PFSK-1 (cell line): ENCODE results near the gene TRAIP.

Source experiments
- FOXP2 ChIP-seq: optimal IDR thresholded peaks from 2 replicates; pipeline ENCODE3; 2011; ENCODE audit warnings: borderline replicate concordance, control low read depth, inconsistent platforms; ENCODE audit not compliant: insufficient read depth; ENCODE audit errors: extremely low read length, extremely low read depth
- POLR2AphosphoS5 ChIP-seq: IDR thresholded peaks from 2 replicates; pipeline ENCODE4 v1.6.1; 2012; ENCODE audit warnings: low read depth, mild to moderate bottlenecking, control low read depth, low read length, moderate library complexity
- SIN3A ChIP-seq: IDR thresholded peaks from 2 replicates; pipeline ENCODE4 v1.6.1; 2012; ENCODE audit warnings: mild to moderate bottlenecking, low read length, moderate library complexity, borderline replicate concordance; ENCODE audit not compliant: insufficient read depth
- TAF1 ChIP-seq: IDR thresholded peaks from 2 replicates; pipeline ENCODE4 v1.6.1; 2012; ENCODE audit warnings: low read length, control low read depth, borderline replicate concordance; ENCODE audit not compliant: insufficient read depth
- TF ChIP-seq, protein P1 (sequence below), 2 experiments: IDR thresholded peaks; 2 replicates each; pipeline versions ENCODE4 v1.6.1 to v1.8.0; 2011 to 2012; ENCODE audit warnings: low read depth in 2 of 2, low read length in 2 of 2, control low read depth in 1 of 2, inconsistent platforms in 1 of 2, mild to moderate bottlenecking in 1 of 2, moderate library complexity in 1 of 2; ENCODE audit not compliant: insufficient read depth in 1 of 2

TRAIP gene

DNA sequence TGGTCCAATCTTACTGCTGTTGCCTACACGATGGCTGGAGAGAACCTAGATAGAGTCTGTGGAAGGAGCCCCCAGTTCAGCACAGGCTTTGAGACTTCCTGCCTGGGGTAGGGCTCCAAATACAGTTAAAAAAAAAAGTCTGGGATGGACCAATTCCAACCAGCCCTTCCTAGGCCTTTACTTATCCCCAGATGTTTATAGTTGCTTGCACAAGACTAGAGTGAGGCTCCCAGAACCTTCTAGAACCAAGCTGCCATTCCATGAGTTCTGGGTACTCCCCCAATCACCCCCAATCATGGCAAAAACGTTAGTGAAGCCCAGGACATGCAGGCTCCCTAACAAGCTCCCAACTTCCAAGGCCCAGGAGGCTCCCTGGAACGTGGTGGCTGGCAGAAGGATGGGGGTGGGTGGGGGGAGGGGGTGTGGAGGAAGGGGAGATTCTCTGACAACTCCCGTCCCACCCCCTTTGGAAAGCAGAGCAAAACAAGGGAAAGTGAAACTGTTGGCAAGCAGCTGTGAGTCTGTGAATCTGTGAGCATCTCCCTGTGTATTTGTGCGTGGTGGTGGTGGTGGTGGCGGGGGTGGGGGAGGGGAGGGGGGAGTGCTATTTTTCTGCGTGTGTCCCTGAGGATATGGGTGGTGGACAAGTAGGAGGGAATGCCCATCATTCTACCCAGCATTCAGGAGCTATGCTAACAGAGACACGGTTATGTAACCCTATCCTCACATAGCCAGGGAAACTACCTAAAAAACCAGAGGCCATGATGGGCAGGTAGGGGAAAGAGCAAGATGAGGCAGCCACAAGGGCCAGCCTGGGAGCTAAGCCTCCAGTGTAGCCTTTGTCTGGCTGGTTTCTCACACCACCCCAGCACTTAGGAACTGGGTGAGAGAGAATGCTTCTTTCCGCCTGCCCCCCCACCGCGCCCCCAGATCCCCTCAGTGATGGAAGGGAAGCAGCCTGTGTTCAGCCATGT is 45.3 kb upstream of the TRAIP start:
- TF ChIP-seq SIN3A (no peak), POLR2AphosphoS5 (no peak), TAF1 (no peak), FOXP2 (no peak)
- TF ChIP-seq, protein P1, sequence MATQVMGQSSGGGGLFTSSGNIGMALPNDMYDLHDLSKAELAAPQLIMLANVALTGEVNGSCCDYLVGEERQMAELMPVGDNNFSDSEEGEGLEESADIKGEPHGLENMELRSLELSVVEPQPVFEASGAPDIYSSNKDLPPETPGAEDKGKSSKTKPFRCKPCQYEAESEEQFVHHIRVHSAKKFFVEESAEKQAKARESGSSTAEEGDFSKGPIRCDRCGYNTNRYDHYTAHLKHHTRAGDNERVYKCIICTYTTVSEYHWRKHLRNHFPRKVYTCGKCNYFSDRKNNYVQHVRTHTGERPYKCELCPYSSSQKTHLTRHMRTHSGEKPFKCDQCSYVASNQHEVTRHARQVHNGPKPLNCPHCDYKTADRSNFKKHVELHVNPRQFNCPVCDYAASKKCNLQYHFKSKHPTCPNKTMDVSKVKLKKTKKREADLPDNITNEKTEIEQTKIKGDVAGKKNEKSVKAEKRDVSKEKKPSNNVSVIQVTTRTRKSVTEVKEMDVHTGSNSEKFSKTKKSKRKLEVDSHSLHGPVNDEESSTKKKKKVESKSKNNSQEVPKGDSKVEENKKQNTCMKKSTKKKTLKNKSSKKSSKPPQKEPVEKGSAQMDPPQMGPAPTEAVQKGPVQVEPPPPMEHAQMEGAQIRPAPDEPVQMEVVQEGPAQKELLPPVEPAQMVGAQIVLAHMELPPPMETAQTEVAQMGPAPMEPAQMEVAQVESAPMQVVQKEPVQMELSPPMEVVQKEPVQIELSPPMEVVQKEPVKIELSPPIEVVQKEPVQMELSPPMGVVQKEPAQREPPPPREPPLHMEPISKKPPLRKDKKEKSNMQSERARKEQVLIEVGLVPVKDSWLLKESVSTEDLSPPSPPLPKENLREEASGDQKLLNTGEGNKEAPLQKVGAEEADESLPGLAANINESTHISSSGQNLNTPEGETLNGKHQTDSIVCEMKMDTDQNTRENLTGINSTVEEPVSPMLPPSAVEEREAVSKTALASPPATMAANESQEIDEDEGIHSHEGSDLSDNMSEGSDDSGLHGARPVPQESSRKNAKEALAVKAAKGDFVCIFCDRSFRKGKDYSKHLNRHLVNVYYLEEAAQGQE (IDR thresholded peaks at IDR 0.05; ENCODE audit: insufficient read depth in 1 of 2, low read depth in 2 of 2, low read length in 2 of 2) = no peak

- TF ChIP-seq, protein P1 (IDR thresholded peaks at IDR 0.05; ENCODE audit: insufficient read depth in 1 of 2, low read depth in 2 of 2, low read length in 2 of 2) = no peak
- TF ChIP-seq TAF1 (no peak), SIN3A (no peak), FOXP2 (no peak), POLR2AphosphoS5 (no peak)
These were observed 44.3 kb upstream of the TRAIP start for GRCh38 chr3:49900491-49901153.

GRCh38 chr3:49899815-49900214 is 43.5 kb upstream of the TRAIP start:
- TF ChIP-seq, protein P1 (IDR thresholded peaks at IDR 0.05; ENCODE audit: insufficient read depth in 1 of 2, low read depth in 2 of 2, low read length in 2 of 2) = no peak
- TF ChIP-seq SIN3A = no peak
- no peak for TF ChIP-seq POLR2AphosphoS5
- no peak for TF ChIP-seq FOXP2
- no peak for TF ChIP-seq TAF1

- TF ChIP-seq SIN3A (no peak), FOXP2 (no peak), POLR2AphosphoS5 (no peak), TAF1 (no peak)
- TF ChIP-seq, protein P1 (IDR thresholded peaks at IDR 0.05; ENCODE audit: insufficient read depth in 1 of 2, low read depth in 2 of 2, low read length in 2 of 2) = no peak
These were observed 42.6 kb upstream of the TRAIP start for GRCh38 chr3:49898991-49899390.
